H1 (cell line): ENCODE measurements around the gene TRIM38. TPM values are rescaled to one million over a fixed set of nuclear protein-coding genes. Genes with fewer than 3 reads are reported as not detected.

Experiments
- CEBPB ChIP-seq: IDR thresholded peaks from 2 replicates; pipeline ENCODE4 v1.6.1; 2012; ENCODE audit warnings: low read depth, low read length
- KDM5A ChIP-seq: fragments of 200-600 bp; IDR thresholded peaks from 2 replicates; pipeline ENCODE4 v1.7.1; 2012; ENCODE audit warnings: mild to moderate bottlenecking, low read length, inconsistent platforms, mixed read lengths
- POLR2A ChIP-seq, 2 experiments: IDR thresholded peaks; 1 replicate in 1 of 2; 2 replicates in 1 of 2; pipeline ENCODE4 v1.6.1; 2011; ENCODE audit warnings: low read depth in 2 of 2, low read length in 2 of 2, mild to moderate bottlenecking in 2 of 2; ENCODE audit errors: control extremely low read depth in 1 of 2
- RXRA ChIP-seq: IDR thresholded peaks from 2 replicates; pipeline ENCODE4 v1.6.1; 2011; ENCODE audit warnings: low read depth, mild to moderate bottlenecking, low read length, moderate library complexity; ENCODE audit not compliant: insufficient read depth
- SIX5 ChIP-seq: IDR thresholded peaks from 2 replicates; pipeline ENCODE4 v1.6.1; 2011; ENCODE audit warnings: mild to moderate bottlenecking, low read depth, low read length
- SP1 ChIP-seq: IDR thresholded peaks from 2 replicates; pipeline ENCODE4 v1.6.1; 2011; ENCODE audit warnings: low read depth, low read length
- SUZ12 ChIP-seq: fragments of 200-600 bp; sonication (generic); IDR thresholded peaks from 2 replicates; pipeline ENCODE4 v1.6.1; 2012; ENCODE audit warnings: mild to moderate bottlenecking, inconsistent platforms, low read length, moderate library complexity, mixed read lengths
- TBP ChIP-seq: IDR thresholded peaks from 2 replicates; pipeline ENCODE4 v1.6.1; 2011; ENCODE audit warnings: low read depth, low read length, improper control_type of control experiment
- polyA plus RNA-seq, 7 experiments: library from polyadenylated mRNA; depleted of rRNA in 3 of 7; stranded (reverse) in 5 of 7; unstranded in 2 of 7; fragments of >200 nt in 5 of 7; fragments of 200-250 nt in 2 of 7; gene quantifications; 1 replicate in 5 of 7; 2 replicates in 1 of 7; 4 replicates in 1 of 7; pipeline versions ENCODE4 v1.2.1 to v1.2.3, GENCODE V29; 2011 to 2013; ENCODE audit warnings: missing spikeins in 2 of 7, mixed read lengths in 2 of 7
- total RNA-seq: library from RNA; stranded (reverse); fragmentation: NEBNext Ultra II Directional; extraction: Animal tissue kit (Norgen Biotek cat#: 25700); gene quantifications from 2 replicates; pipeline ENCODE4 v1.2.1, GENCODE V29; 2021

TRIM38 gene
- total and polyA plus RNA-seq, 2 of the 8 experiments (the other 6 are each of a cell fraction or from before 2014, with no cell fraction given), result 0.43 to 0.56 TPM

DNA sequence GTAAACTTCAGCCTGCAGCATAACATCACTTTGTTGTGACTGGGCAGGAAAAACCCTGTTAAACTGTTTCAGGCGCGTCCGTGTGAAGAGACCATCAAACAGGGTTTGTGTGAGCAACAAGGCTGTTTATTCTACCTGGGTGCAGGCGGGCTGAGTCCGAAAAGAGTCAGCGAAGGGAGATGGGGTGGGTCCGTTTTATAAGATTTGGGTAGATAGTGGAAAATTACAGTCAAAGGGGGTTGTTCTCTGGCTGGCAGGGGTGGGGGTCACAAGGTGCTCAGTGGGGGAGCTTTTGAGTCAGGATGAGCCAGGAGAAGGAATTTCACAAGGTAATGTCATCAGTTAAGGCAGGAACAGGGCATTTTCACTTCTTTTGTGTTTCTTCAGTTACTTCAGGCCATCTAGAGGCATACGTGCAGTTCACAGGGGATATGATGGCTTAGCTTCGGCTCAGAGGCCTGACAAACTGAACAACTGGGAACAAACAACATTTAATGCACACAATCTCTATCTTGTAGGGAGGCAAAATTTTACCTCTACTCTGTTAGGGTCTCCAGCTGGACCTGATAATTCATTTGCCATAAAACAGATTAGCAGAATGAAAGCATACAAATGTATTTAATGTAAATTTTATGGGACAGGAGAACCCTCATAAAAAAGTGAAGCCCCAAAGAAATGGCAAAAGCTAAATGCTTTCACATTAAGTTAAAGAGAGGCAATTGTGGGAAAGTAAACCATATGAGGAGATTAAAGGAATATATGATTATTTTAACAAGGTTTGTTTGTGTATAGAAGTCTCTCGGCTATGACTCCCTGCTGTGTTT is 66.4 kb downstream of the TRIM38 start (continued):
- TF ChIP-seq SP1 (peak; percentile 53; the same call in 1 of the 2 replicates), SUZ12 (no peak), SIX5 (no peak), TBP (peak; percentile 64; the same call in 1 of the 2 replicates), POLR2A (IDR thresholded peaks at IDR 0.05; ENCODE audit: control extremely low read depth in 1 of 2, low read depth in 2 of 2, low read length in 2 of 2) (peak; percentile 73 to 78), RXRA (no peak), KDM5A (no peak), CEBPB (no peak)
